ENCODE measurements around the gene PPP1R9A.

Gene PPP1R9A

DNA sequence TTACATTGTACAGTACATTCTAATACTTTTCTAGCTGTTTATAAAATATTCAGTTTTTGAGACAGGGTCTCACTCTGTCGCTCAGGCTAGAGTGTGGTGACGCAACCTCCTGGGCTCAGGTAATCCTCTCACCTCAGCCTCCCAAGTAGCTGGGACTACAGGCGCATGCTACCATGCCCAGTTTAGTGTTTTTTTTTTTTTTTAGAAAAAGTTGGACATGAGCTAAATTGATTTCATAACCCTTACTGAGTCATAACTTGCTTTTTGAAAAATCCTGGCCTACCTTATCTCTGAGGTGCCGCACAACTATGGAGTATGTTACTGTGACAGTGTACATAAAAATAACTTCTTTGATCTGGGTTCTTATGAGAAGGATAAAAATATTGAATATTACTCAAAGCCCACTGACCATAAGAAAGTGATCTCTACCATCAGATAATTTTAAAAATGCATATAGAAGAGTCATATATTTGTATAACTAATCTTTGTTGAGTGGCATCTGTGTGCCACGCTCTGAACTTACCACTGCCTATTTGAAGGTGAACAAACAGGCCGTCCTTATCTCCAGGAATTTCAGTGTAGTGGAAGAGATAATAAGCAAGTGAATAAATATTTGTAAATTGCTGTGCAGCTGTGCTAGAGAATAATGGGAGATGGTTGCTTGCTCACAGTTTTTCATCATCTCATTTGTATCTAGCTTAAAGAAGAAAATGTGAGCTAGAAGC, 73.2 kb downstream of the PPP1R9A start:
- TF ChIP-seq, protein P1, sequence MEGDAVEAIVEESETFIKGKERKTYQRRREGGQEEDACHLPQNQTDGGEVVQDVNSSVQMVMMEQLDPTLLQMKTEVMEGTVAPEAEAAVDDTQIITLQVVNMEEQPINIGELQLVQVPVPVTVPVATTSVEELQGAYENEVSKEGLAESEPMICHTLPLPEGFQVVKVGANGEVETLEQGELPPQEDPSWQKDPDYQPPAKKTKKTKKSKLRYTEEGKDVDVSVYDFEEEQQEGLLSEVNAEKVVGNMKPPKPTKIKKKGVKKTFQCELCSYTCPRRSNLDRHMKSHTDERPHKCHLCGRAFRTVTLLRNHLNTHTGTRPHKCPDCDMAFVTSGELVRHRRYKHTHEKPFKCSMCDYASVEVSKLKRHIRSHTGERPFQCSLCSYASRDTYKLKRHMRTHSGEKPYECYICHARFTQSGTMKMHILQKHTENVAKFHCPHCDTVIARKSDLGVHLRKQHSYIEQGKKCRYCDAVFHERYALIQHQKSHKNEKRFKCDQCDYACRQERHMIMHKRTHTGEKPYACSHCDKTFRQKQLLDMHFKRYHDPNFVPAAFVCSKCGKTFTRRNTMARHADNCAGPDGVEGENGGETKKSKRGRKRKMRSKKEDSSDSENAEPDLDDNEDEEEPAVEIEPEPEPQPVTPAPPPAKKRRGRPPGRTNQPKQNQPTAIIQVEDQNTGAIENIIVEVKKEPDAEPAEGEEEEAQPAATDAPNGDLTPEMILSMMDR (IDR thresholded peaks at IDR 0.05; ENCODE audit: low read depth, low read length, missing control alignments) = no peak
- Histone ChIP-seq H3K36me3 (replicated peaks) (no peaks in the 10 kb centered on the region), H3K27ac (no peak overlapping the region), H3K4me3 (ENCODE audit: low read depth, low read length) (no peak overlapping the region), H3K27me3 (replicated peaks) (no peaks in the 10 kb centered on the region)
- DNase-seq = no peak
- in situ Hi-C loops (cut with HindIII; ENCODE audit: low pct_ligation_motif_present, low sequenced_read_pairs) = no loop called here

DNA sequence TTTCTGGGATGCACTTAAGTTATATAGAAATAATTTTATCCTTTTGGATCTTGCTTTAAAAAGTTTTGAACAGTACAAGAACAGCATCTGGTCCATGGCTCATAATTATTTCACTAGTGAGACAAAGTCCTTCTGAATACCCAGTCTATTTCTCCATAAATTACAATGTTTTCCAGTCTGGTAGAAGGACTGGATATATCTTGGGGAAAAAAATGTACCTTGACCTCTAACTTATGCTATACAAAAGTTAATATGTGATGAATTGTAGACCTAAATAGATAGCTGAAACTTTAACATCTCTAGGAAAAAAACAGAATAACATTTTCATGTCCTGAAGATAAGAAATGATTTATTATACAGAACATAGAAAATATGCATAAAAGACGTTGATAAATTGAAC, 88.5 kb downstream of the PPP1R9A start:
- TF ChIP-seq, protein P1 (IDR thresholded peaks at IDR 0.05; ENCODE audit: low read depth, low read length, missing control alignments) = no peak
- Histone ChIP-seq H3K36me3 (replicated peaks) (no peaks in the 10 kb centered on the region), H3K27ac (no peak overlapping the region), H3K4me3 (ENCODE audit: low read depth, low read length) (no peak overlapping the region), H3K27me3 (replicated peaks) (no peaks in the 10 kb centered on the region)
- in situ Hi-C loops (cut with HindIII; ENCODE audit: low pct_ligation_motif_present, low sequenced_read_pairs) = no loop called here
- DNase-seq = no peak

- TF ChIP-seq, protein P1 (IDR thresholded peaks at IDR 0.05; ENCODE audit: low read depth, low read length, missing control alignments) = no peak
- no peak for DNase-seq
- in situ Hi-C loops (cut with HindIII; ENCODE audit: low pct_ligation_motif_present, low sequenced_read_pairs) = no loop called here
- no peaks in the 10 kb centered on the region for H3K36me3 ChIP-seq (replicated peaks)
- H3K27ac ChIP-seq = no peak overlapping the region
- H3K4me3 ChIP-seq (ENCODE audit: low read depth, low read length) = no peak overlapping the region
- no peaks in the 10 kb centered on the region for H3K27me3 ChIP-seq (replicated peaks)
Measured at GRCh38 chr7:94996369-94996768, 89.0 kb downstream of the PPP1R9A start.

- Histone ChIP-seq H3K27me3 (replicated peaks) (no peaks in the 10 kb centered on the region), H3K4me3 (ENCODE audit: low read depth, low read length) (no peak overlapping the region), H3K27ac (no peak overlapping the region), H3K36me3 (replicated peaks) (no peaks in the 10 kb centered on the region)
- DNase-seq = no peak
- TF ChIP-seq, protein P1 (IDR thresholded peaks at IDR 0.05; ENCODE audit: low read depth, low read length, missing control alignments) = no peak
- in situ Hi-C loops (cut with HindIII; ENCODE audit: low pct_ligation_motif_present, low sequenced_read_pairs) = no loop called here
Measured at GRCh38 chr7:94997547-94997946, 90.2 kb downstream of the PPP1R9A start.

- in situ Hi-C loops (cut with HindIII; ENCODE audit: low pct_ligation_motif_present, low sequenced_read_pairs) = no loop called here
- H3K4me3 ChIP-seq (ENCODE audit: low read depth, low read length) = no peak overlapping the region
- no peak for DNase-seq
- TF ChIP-seq, protein P1 (IDR thresholded peaks at IDR 0.05; ENCODE audit: low read depth, low read length, missing control alignments) = no peak
- H3K36me3 ChIP-seq (replicated peaks) = no peaks in the 10 kb centered on the region
- no peaks in the 10 kb centered on the region for H3K27me3 ChIP-seq (replicated peaks)
- no peak overlapping the region for H3K27ac ChIP-seq
Measured at GRCh38 chr7:94998266-94999068, 91.1 kb downstream of the PPP1R9A start.

Data from brain microvascular endothelial cell (primary cell).